Neural progenitor cell (in vitro differentiated cells): Measurements from ENCODE around the gene EPX.

Source experiments
- EZH2 ChIP-seq: fragments of 200-600 bp; sonication (generic); IDR thresholded peaks from 2 replicates; pipeline ENCODE4 v1.6.1; 2017; ENCODE audit warnings: antibody characterized with exemption, mild to moderate bottlenecking, moderate library complexity
- EZH2phosphoT487 ChIP-seq: fragments of 200-600 bp; sonication (generic); IDR thresholded peaks from 2 replicates; pipeline ENCODE4 v1.6.1; 2017; ENCODE audit warnings: antibody characterized with exemption
- TF ChIP-seq, protein P1 (sequence below): fragments of 200-600 bp; sonication (generic); IDR thresholded peaks from 2 replicates; pipeline ENCODE4 v1.5.1; 2017; ENCODE audit warnings: antibody characterized with exemption, mild to moderate bottlenecking

DNA sequence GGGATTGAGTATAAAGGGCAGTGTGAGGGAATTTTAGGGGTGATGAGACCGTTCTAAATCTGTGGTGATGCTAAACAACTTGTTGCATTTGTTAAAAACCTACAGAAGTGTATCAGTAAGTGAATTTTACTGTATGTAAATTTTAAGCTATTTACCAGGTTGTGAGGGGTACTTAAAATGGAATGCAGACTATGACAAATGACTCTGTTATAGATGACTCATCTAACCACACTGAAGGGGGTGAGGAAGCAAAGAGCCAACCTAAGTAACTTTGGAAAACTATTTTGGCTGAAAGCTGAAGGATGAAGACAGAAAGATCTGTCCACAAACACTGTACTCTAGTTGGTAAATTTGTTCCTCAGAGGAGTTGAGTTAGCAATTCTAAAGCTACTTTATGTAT, 31.8 kb downstream of the EPX start:
- TF ChIP-seq, protein P1, sequence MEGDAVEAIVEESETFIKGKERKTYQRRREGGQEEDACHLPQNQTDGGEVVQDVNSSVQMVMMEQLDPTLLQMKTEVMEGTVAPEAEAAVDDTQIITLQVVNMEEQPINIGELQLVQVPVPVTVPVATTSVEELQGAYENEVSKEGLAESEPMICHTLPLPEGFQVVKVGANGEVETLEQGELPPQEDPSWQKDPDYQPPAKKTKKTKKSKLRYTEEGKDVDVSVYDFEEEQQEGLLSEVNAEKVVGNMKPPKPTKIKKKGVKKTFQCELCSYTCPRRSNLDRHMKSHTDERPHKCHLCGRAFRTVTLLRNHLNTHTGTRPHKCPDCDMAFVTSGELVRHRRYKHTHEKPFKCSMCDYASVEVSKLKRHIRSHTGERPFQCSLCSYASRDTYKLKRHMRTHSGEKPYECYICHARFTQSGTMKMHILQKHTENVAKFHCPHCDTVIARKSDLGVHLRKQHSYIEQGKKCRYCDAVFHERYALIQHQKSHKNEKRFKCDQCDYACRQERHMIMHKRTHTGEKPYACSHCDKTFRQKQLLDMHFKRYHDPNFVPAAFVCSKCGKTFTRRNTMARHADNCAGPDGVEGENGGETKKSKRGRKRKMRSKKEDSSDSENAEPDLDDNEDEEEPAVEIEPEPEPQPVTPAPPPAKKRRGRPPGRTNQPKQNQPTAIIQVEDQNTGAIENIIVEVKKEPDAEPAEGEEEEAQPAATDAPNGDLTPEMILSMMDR, result no peak
- TF ChIP-seq EZH2phosphoT487 (no peak), EZH2 (no peak)
